Smooth muscle cell (in vitro differentiated cells): ENCODE data around the gene SAT2. TPM values are rescaled to one million over a fixed set of nuclear protein-coding genes. Genes with fewer than 3 reads are reported as not detected.

Experiments
- DNase-seq: peaks from one replicate; lab custom pipeline; 2025; ENCODE audit not compliant: unreplicated experiment; lab: John Stamatoyannopoulos, UW
- H2AFZ ChIP-seq: fragments of 200-600 bp; sonication (generic); 2 replicates; pipeline ENCODE4 v1.6.0; 2016; ENCODE audit warnings: antibody characterized with exemption, low read depth, mild to moderate bottlenecking
- H3F3A ChIP-seq: fragments of 200-600 bp; sonication (generic); 2 replicates; pipeline ENCODE4 v1.6.0; 2017; ENCODE audit warnings: antibody characterized with exemption, low read depth
- H3K27ac ChIP-seq: fragments of 200-600 bp; sonication (generic); 2 replicates; pipeline ENCODE4 v1.5.1; 2016; ENCODE audit warnings: low read depth, mild to moderate bottlenecking
- H3K27me3 ChIP-seq: fragments of 200-600 bp; sonication (generic); 2 replicates; pipeline ENCODE4 v1.6.1; 2016; ENCODE audit warnings: low read depth, mild to moderate bottlenecking
- H3K36me3 ChIP-seq: fragments of 200-600 bp; sonication (generic); 2 replicates; pipeline ENCODE4 v1.5.1; 2016; ENCODE audit warnings: low read depth
- H3K4me1 ChIP-seq: fragments of 200-600 bp; sonication (generic); 2 replicates; pipeline ENCODE4 v1.5.1; 2016; ENCODE audit warnings: low read depth
- H3K4me2 ChIP-seq: fragments of 200-600 bp; sonication (generic); 2 replicates; pipeline ENCODE4 v1.6.0; 2016; ENCODE audit warnings: mild to moderate bottlenecking
- H3K4me3 ChIP-seq: fragments of 200-600 bp; sonication (generic); 2 replicates; pipeline ENCODE4 v1.5.1; 2016; ENCODE audit warnings: mild to moderate bottlenecking
- H3K79me2 ChIP-seq: fragments of 200-600 bp; sonication (generic); 2 replicates; pipeline ENCODE4 v1.6.0; 2016; ENCODE audit warnings: low read depth, mild to moderate bottlenecking
- H3K9ac ChIP-seq: fragments of 200-600 bp; sonication (generic); 2 replicates; pipeline ENCODE4 v1.6.0; 2016; ENCODE audit warnings: low read depth
- H3K9me3 ChIP-seq: fragments of 200-600 bp; sonication (generic); replicated peaks from 2 replicates; pipeline ENCODE4 v1.5.1; 2016; ENCODE audit warnings: low read depth
- H4K20me1 ChIP-seq: fragments of 200-600 bp; sonication (generic); 2 replicates; pipeline ENCODE4 v1.6.0; 2016; ENCODE audit warnings: low read depth
- WGBS: methylation state at CpG from one replicate; pipeline ENCODE4 v1.1.7; 2016; ENCODE audit warnings: low lambda C conversion rate; 5-methylcytosine and 5-hydroxymethylcytosine counted together
- polyA plus RNA-seq: library from polyadenylated mRNA; unstranded; fragments of >200 nt; fragmentation: Nextera tagmentation; extraction: Ambion mirVana; gene quantifications from 2 replicates; pipeline ENCODE4 v1.2.1, GENCODE V29; 2016
- small RNA-seq: library from RNA; depleted of rRNA; stranded (forward); fragments of <200 nt; gene quantifications from one replicate; pipeline ENCODE3, GENCODE V24; 2014
- total RNA-seq: library from RNA; depleted of rRNA; stranded (reverse); fragments of >200 nt; gene quantifications from 2 replicates; pipeline ENCODE4 v1.2.3, GENCODE V29; 2014
- TF ChIP-seq, protein P1 (sequence below): fragments of 200-600 bp; sonication (generic); IDR thresholded peaks from 2 replicates; pipeline ENCODE4 v1.5.1; 2017; ENCODE audit warnings: borderline replicate concordance, mild to moderate bottlenecking, antibody characterized with exemption; ENCODE audit not compliant: insufficient read depth, poor library complexity, severe bottlenecking

SAT2 gene
- total and polyA plus RNA-seq, 2 experiments from 2014 or later: 64.9 to 74.2 TPM

DNA sequence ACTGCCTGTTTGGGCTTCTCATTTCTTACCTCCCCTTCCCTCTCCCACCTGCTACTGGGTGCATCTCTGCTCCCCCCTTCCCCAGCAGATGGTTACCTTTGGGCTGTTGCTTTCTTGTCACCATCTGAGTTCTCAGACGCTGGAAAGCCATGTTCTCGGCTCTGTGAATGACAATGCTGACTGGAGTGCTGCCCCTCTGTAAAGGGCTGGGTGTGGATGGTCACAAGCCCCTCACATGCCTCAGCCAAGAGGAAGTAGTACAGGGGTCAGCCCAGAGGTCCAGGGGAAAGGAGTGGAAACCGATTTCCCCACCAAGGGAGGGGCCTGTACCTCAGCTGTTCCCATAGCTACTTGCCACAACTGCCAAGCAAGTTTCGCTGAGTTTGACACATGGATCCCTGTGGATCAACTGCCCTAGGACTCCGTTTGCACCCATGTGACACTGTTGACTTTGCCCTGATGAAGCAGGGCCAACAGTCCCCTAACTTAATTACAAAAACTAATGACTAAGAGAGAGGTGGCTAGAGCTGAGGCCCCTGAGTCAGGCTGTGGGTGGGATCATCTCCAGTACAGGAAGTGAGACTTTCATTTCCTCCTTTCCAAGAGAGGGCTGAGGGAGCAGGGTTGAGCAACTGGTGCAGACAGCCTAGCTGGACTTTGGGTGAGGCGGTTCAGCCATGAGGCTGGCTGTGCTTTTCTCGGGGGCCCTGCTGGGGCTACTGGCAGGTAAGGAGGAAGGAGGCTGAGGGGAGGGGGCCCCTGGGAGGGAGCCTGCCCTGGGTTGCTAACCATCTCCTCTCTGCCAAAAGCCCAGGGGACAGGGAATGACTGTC, 48.4 kb downstream of the SAT2 start, which contains the start of gene CD68:
Gene CD68 (plus strand): TSS at position 638 of the 833 bp plus-strand sequence. CDS start 40 bp downstream, at position 678.
- peak within 1 kb of the TSS; percentile 41 for H3K9ac ChIP-seq
- H3K36me3 ChIP-seq: peaks cover 9% of the 10 kb centered on the region
- H3K9me3 ChIP-seq: no peaks in the 10 kb centered on the region
- no peak within 1 kb of the TSS for H2AFZ ChIP-seq
- H4K20me1 ChIP-seq: peaks cover 50% of the 10 kb centered on the region
- WGBS: 37% methylated on average over 7 of the region's 7 CpGs
- no peaks in the 10 kb centered on the region for H3K27me3 ChIP-seq
- H3F3A ChIP-seq: peaks cover 67% of the 10 kb centered on the region
- no peak within 1 kb of the TSS for H3K4me3 ChIP-seq
- peak within 1 kb of the TSS; percentile 39 for H3K4me2 ChIP-seq
- no peak for DNase-seq
- H3K79me2 ChIP-seq: peaks cover 49% of the 10 kb centered on the region
- TF ChIP-seq, protein P1, sequence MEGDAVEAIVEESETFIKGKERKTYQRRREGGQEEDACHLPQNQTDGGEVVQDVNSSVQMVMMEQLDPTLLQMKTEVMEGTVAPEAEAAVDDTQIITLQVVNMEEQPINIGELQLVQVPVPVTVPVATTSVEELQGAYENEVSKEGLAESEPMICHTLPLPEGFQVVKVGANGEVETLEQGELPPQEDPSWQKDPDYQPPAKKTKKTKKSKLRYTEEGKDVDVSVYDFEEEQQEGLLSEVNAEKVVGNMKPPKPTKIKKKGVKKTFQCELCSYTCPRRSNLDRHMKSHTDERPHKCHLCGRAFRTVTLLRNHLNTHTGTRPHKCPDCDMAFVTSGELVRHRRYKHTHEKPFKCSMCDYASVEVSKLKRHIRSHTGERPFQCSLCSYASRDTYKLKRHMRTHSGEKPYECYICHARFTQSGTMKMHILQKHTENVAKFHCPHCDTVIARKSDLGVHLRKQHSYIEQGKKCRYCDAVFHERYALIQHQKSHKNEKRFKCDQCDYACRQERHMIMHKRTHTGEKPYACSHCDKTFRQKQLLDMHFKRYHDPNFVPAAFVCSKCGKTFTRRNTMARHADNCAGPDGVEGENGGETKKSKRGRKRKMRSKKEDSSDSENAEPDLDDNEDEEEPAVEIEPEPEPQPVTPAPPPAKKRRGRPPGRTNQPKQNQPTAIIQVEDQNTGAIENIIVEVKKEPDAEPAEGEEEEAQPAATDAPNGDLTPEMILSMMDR: no peak
- H3K27ac ChIP-seq: peak within 1 kb of the TSS; percentile 88
- H3K4me1 ChIP-seq: peaks cover 30% of the 10 kb centered on the region

DNA sequence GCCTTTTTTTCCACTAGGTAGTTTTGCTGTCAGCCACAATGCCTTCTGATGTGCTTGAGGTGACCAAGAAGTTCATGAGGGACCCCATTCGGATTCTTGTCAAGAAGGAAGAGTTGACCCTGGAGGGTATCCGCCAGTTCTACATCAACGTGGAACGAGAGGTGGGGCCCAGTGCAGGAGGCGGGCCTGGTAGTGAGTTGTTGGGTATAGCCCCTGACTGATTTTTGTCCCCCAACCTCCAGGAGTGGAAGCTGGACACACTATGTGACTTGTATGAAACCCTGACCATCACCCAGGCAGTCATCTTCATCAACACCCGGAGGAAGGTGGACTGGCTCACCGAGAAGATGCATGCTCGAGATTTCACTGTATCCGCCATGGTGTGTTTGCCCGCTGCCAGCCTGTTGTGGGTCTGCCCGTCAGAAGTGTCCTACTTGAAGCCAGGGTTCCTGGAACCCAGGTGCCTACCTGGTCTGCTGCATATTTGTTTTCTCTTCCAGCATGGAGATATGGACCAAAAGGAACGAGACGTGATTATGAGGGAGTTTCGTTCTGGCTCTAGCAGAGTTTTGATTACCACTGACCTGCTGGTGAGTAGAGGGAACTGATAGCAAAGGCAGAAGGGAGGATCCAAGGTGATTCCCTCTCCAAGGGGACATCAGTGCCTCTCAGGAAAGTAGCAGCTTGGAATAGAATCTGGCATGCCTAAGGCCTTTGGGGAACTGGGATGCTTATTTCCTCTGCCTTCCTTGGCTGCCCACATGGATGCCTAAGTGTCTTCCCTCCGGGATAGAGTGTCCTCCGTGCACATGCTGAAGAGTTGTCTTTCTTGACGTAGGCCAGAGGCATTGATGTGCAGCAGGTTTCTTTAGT, 50.1 kb downstream of the SAT2 start:
- no peaks in the 10 kb centered on the region for H3K27me3 ChIP-seq
- no peak overlapping the region for H3K4me3 ChIP-seq
- H3K4me1 ChIP-seq: peaks cover 20% of the 10 kb centered on the region
- no peak overlapping the region for H2AFZ ChIP-seq
- WGBS: 94% methylated on average over 17 of the region's 17 CpGs
- peaks cover 65% of the 10 kb centered on the region for H3F3A ChIP-seq
- TF ChIP-seq, protein P1: no peak
- no peak for DNase-seq
- H3K36me3 ChIP-seq: peaks cover 9% of the 10 kb centered on the region
- peaks cover 65% of the 10 kb centered on the region for H4K20me1 ChIP-seq
- H3K4me2 ChIP-seq: no peak overlapping the region
- no peak overlapping the region for H3K9ac ChIP-seq
- peaks cover 57% of the 10 kb centered on the region for H3K79me2 ChIP-seq
- peak overlapping the region; percentile 88 for H3K27ac ChIP-seq
- no peaks in the 10 kb centered on the region for H3K9me3 ChIP-seq

DNA sequence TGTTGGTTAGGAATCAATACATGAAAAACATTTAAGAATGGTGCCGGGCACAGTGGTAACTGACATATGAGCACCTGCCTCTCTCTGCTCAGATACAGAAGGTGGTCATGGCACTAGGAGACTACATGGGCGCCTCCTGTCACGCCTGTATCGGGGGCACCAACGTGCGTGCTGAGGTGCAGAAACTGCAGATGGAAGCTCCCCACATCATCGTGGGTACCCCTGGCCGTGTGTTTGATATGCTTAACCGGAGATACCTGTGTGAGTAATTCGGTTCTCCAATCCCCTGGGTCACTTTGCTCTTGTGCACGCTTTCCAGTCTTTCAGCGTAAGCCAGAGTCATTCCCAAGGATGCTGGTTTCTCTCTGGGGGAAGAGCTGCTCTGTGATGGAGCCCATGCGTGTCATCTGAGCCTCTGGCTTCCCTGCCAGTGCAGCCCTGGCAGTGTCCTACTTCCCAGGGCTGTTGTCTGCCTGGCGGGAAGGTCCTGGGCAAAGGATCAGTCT, 51.1 kb downstream of the SAT2 start:
- H3K9me3 ChIP-seq: no peaks in the 10 kb centered on the region
- TF ChIP-seq, protein P1: no peak
- peaks cover 9% of the 10 kb centered on the region for H3K36me3 ChIP-seq
- H3K79me2 ChIP-seq: peaks cover 51% of the 10 kb centered on the region
- WGBS: 96% methylated on average over 14 of the region's 14 CpGs
- peaks cover 65% of the 10 kb centered on the region for H4K20me1 ChIP-seq
- H3F3A ChIP-seq: peaks cover 68% of the 10 kb centered on the region
- peaks cover 16% of the 10 kb centered on the region for H3K4me1 ChIP-seq
- DNase-seq: no peak
- no peak overlapping the region for H3K4me2 ChIP-seq
- no peak overlapping the region for H3K4me3 ChIP-seq
- peak overlapping the region; percentile 94 for H3K27ac ChIP-seq
- H2AFZ ChIP-seq: no peak overlapping the region
- no peaks in the 10 kb centered on the region for H3K27me3 ChIP-seq
- H3K9ac ChIP-seq: no peak overlapping the region

Small RNA genes within 50 kb of the gene (small RNA-seq; reads per million reads assigned to genes)
- gene CD68: not detected
- gene SNORD10: not detected

Other genes starting within 250 kb of the SAT2 start
- gene TNK1, start 246.7 kb downstream of the SAT2 start, total RNA-seq: 4.5 and 6.3 TPM in 2 replicates
- gene TNK1, start 246.7 kb downstream of the SAT2 start, polyA plus RNA-seq: 3.6 and 13.5 TPM in 2 replicates
- gene PLSCR3, start 233.3 kb downstream of the SAT2 start, total RNA-seq: 29.3 and 34.7 TPM in 2 replicates
- gene PLSCR3, start 233.3 kb downstream of the SAT2 start, polyA plus RNA-seq: 110 and 122 TPM in 2 replicates
- 75.6 and 133 TPM in 2 replicates for gene TMEM256, start 223.7 kb downstream of the SAT2 start, total RNA-seq
- 87.9 and 90.6 TPM in 2 replicates for gene TMEM256, start 223.7 kb downstream of the SAT2 start, polyA plus RNA-seq
- gene NLGN2, start 220.0 kb downstream of the SAT2 start, total RNA-seq: 15.1 and 20.9 TPM in 2 replicates
- gene NLGN2, start 220.0 kb downstream of the SAT2 start, polyA plus RNA-seq: 10.8 and 11.9 TPM in 2 replicates
- not detected in 2 replicates for gene SPEM1, start 207.5 kb downstream of the SAT2 start, total RNA-seq
- gene SPEM1, start 207.5 kb downstream of the SAT2 start, polyA plus RNA-seq: not detected in 2 replicates
- gene SPEM2, start 202.2 kb downstream of the SAT2 start, total RNA-seq: 0.22 TPM in 1 of 2 replicates, not detected in the other
- gene SPEM2, start 202.2 kb downstream of the SAT2 start, polyA plus RNA-seq: 0.56 and 1.0 TPM in 2 replicates
- not detected in 2 replicates for gene SPEM3, start 199.0 kb downstream of the SAT2 start, total RNA-seq
- 0.14 TPM in 1 of 2 replicates, not detected in the other for gene SPEM3, start 199.0 kb downstream of the SAT2 start, polyA plus RNA-seq
- 7.3 and 10.0 TPM in 2 replicates for gene TMEM102, start 192.4 kb downstream of the SAT2 start, total RNA-seq
- 10.5 and 11.9 TPM in 2 replicates for gene TMEM102, start 192.4 kb downstream of the SAT2 start, polyA plus RNA-seq
- 21.3 and 28.5 TPM in 2 replicates for gene FGF11, start 188.3 kb downstream of the SAT2 start, total RNA-seq
- gene FGF11, start 188.3 kb downstream of the SAT2 start, polyA plus RNA-seq: 13.9 and 30.9 TPM in 2 replicates
- 8.9 and 12.2 TPM in 2 replicates for gene CHRNB1, start 182.8 kb downstream of the SAT2 start, total RNA-seq
- 19.0 and 22.5 TPM in 2 replicates for gene CHRNB1, start 182.8 kb downstream of the SAT2 start, polyA plus RNA-seq
- 24.2 and 25.6 TPM in 2 replicates for gene ZBTB4, start 148.2 kb downstream of the SAT2 start, total RNA-seq
- gene ZBTB4, start 148.2 kb downstream of the SAT2 start, polyA plus RNA-seq: 22.8 and 26.9 TPM in 2 replicates
- not detected in 2 replicates for gene SLC35G6, start 146.4 kb downstream of the SAT2 start, total RNA-seq
- 0.51 TPM in 1 of 2 replicates, not detected in the other for gene SLC35G6, start 146.4 kb downstream of the SAT2 start, polyA plus RNA-seq
- gene POLR2A, start 143.5 kb downstream of the SAT2 start, total RNA-seq: 72.0 and 76.0 TPM in 2 replicates
- 80.2 and 123 TPM in 2 replicates for gene POLR2A, start 143.5 kb downstream of the SAT2 start, polyA plus RNA-seq
- 5.9 and 6.2 TPM in 2 replicates for gene TNFSF12, start 78.8 kb downstream of the SAT2 start, total RNA-seq
- gene TNFSF12, start 78.8 kb downstream of the SAT2 start, polyA plus RNA-seq: 13.6 and 16.1 TPM in 2 replicates
- 0.18 and 4.1 TPM in 2 replicates for gene TNFSF13, start 69.1 kb downstream of the SAT2 start, total RNA-seq
- 0.38 and 1.6 TPM in 2 replicates for gene TNFSF13, start 69.1 kb downstream of the SAT2 start, polyA plus RNA-seq
- 72.1 and 90.3 TPM in 2 replicates for gene SENP3, start 65.9 kb downstream of the SAT2 start, total RNA-seq
- gene SENP3, start 65.9 kb downstream of the SAT2 start, polyA plus RNA-seq: 33.7 and 35.7 TPM in 2 replicates
- gene CD68, start 48.2 kb downstream of the SAT2 start, total RNA-seq: 20.7 and 22.7 TPM in 2 replicates
- gene CD68, start 48.2 kb downstream of the SAT2 start, polyA plus RNA-seq: 27.5 and 30.2 TPM in 2 replicates
- 155 and 228 TPM in 2 replicates for gene MPDU1, start 44.0 kb downstream of the SAT2 start, total RNA-seq
- 70.7 and 75.1 TPM in 2 replicates for gene MPDU1, start 44.0 kb downstream of the SAT2 start, polyA plus RNA-seq
- 13.4 and 16.1 TPM in 2 replicates for gene SOX15, start 37.7 kb downstream of the SAT2 start, total RNA-seq
- gene SOX15, start 37.7 kb downstream of the SAT2 start, polyA plus RNA-seq: 7.3 and 39.0 TPM in 2 replicates
- gene FXR2, start 12.9 kb downstream of the SAT2 start, total RNA-seq: 22.8 and 31.1 TPM in 2 replicates
- 50.0 and 50.6 TPM in 2 replicates for gene FXR2, start 12.9 kb downstream of the SAT2 start, polyA plus RNA-seq
- gene SHBG, start 2.3 kb upstream of the SAT2 start, total RNA-seq: not detected in 2 replicates
- 0.83 and 0.88 TPM in 2 replicates for gene SHBG, start 2.3 kb upstream of the SAT2 start, polyA plus RNA-seq
- 0.27 and 0.85 TPM in 2 replicates for gene ATP1B2, start 23.1 kb upstream of the SAT2 start, total RNA-seq
- gene ATP1B2, start 23.1 kb upstream of the SAT2 start, polyA plus RNA-seq: 4.1 and 4.4 TPM in 2 replicates
- gene TP53, start 59.7 kb upstream of the SAT2 start, total RNA-seq: 25.4 and 55.1 TPM in 2 replicates
- 21.1 and 27.6 TPM in 2 replicates for gene TP53, start 59.7 kb upstream of the SAT2 start, polyA plus RNA-seq
- gene WRAP53, start 60.7 kb upstream of the SAT2 start, total RNA-seq: 8.2 and 8.9 TPM in 2 replicates
- 17.1 and 18.9 TPM in 2 replicates for gene WRAP53, start 60.7 kb upstream of the SAT2 start, polyA plus RNA-seq
- 4.8 and 8.1 TPM in 2 replicates for gene EFNB3, start 77.4 kb upstream of the SAT2 start, total RNA-seq
- gene EFNB3, start 77.4 kb upstream of the SAT2 start, polyA plus RNA-seq: 6.2 and 6.7 TPM in 2 replicates
- 0.49 TPM in 1 of 2 replicates, not detected in the other for gene DNAH2, start 89.9 kb upstream of the SAT2 start, total RNA-seq
- gene DNAH2, start 89.9 kb upstream of the SAT2 start, polyA plus RNA-seq: not detected in 2 replicates
- 4.3 and 9.1 TPM in 2 replicates for gene KDM6B, start 206.4 kb upstream of the SAT2 start, total RNA-seq
- gene KDM6B, start 206.4 kb upstream of the SAT2 start, polyA plus RNA-seq: 5.8 and 11.1 TPM in 2 replicates
- gene TMEM88, start 227.2 kb upstream of the SAT2 start, total RNA-seq: 5.1 and 8.6 TPM in 2 replicates
- 12.7 and 16.1 TPM in 2 replicates for gene TMEM88, start 227.2 kb upstream of the SAT2 start, polyA plus RNA-seq
- 30.6 and 76.4 TPM in 2 replicates for gene NAA38, start 229.7 kb upstream of the SAT2 start, total RNA-seq
- 86.1 and 99.4 TPM in 2 replicates for gene NAA38, start 229.7 kb upstream of the SAT2 start, polyA plus RNA-seq
- gene CYB5D1, start 230.2 kb upstream of the SAT2 start, total RNA-seq: 8.6 and 9.3 TPM in 2 replicates
- 6.6 and 7.9 TPM in 2 replicates for gene CYB5D1, start 230.2 kb upstream of the SAT2 start, polyA plus RNA-seq